SW480 (cell line): Measurements from ENCODE around the gene MCAT.

ENCODE experiments used
- DNase-seq: peaks from one replicate; pipeline ENCODE4 v3.0.0-alpha.2; 2016; ENCODE audit warnings: low spot score

The MCAT gene

DNA sequence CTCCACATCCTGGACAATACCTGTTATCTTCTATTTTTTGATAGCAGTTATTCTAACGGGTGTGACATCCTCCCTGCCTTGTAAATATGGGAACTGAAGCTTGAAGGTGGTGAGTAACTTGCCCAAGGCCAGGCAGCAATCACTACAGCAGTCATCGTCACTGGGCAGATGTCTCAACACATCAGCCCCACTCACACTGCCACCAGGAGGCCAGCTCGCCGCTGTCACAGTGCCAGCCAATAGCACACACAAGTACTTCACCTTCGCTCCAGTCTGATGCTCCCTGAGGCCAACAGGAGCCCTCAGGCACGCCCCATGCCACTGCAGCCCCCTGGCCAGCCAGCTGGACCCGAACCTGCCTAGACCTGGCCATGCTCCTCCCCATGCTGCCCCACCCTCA is 49.1 kb downstream of the MCAT start:
- peak; percentile 60 for DNase-seq

DNA sequence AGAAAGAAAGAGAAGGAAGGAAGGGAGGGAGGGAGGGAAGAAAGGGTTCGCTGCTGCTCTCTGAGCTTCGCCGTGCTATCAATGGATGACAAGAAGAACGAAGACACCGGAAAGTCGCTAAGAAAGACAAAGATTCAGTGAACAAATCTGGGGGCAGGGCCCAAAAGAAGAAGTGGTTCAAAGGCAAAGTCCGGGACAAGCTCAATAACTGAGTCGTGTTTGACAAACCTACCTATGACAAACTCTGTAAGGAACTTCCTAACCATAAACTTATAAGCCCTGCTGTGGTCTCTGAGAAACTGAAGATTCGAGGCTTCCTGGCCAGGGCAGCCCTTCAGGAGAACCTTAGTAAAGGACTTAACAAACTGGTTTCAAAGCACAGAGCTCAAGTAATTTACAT is 51.1 kb downstream of the MCAT start:
- no peak for DNase-seq

GRCh38 chr22:43090130-43090789 is 52.9 kb downstream of the MCAT start:
- DNase-seq: peak; percentile 85

- peak; percentile 87 for DNase-seq
These were observed 54.0 kb downstream of the MCAT start, which contains the start of gene TTLL1 for GRCh38 chr22:43088984-43089717. Gene TTLL1 (minus strand): TSS chr22:43089391. CDS start chr22:43075586, 13,805 bp downstream.

DNA sequence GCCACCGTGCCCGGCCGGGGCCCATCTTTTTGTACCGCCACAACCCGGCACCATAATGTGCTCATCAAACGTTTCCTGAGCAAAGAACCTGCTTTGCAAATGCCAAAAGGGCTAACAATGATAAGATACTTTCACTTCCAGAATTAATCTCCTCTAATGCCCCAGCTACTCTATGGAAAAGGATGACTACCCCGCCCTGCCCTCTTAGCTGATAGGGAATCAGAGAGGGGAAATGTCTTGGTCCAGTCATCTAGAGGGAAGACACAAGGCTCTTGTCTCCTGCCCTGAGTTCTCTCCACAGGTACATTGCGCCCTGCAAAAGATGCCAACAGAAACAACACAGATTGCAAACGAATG is 54.6 kb downstream of the MCAT start:
- DNase-seq: no peak

GRCh38 chr22:43085658-43086606 is 57.3 kb downstream of the MCAT start:
- DNase-seq: no peak
